GM15510 (cell line): ENCODE measurements around the gene EPHB6.

Experiments used
- POLR2A ChIP-seq: IDR thresholded peaks from 3 replicates; pipeline ENCODE4 v1.6.1; 2011; ENCODE audit warnings: borderline replicate concordance; ENCODE audit not compliant: insufficient read length; ENCODE audit errors: extremely low read depth

EPHB6 gene

GRCh38 chr7:142876236-142876960, 21.5 kb downstream of the EPHB6 start:
- TF ChIP-seq POLR2A = no peak

GRCh38 chr7:142876991-142877910, 22.4 kb downstream of the EPHB6 start:
- TF ChIP-seq POLR2A = no peak

GRCh38 chr7:142878315-142878714, 23.4 kb downstream of the EPHB6 start:
- no peak for TF ChIP-seq POLR2A

GRCh38 chr7:142879060-142879459, 24.2 kb downstream of the EPHB6 start:
- TF ChIP-seq POLR2A = no peak

- TF ChIP-seq POLR2A = no peak
These were observed 26.1 kb downstream of the EPHB6 start for GRCh38 chr7:142880876-142881505.

- TF ChIP-seq POLR2A = no peak
These were observed 26.9 kb downstream of the EPHB6 start for GRCh38 chr7:142881586-142882337.

GRCh38 chr7:142882338-142882678, 27.4 kb downstream of the EPHB6 start:
- no peak for TF ChIP-seq POLR2A

GRCh38 chr7:142883145-142883544, 28.3 kb downstream of the EPHB6 start:
- TF ChIP-seq POLR2A = no peak

- no peak for TF ChIP-seq POLR2A
These were observed 28.9 kb downstream of the EPHB6 start for GRCh38 chr7:142883571-142884285.

- no peak for TF ChIP-seq POLR2A
These were observed 29.4 kb downstream of the EPHB6 start for GRCh38 chr7:142884286-142884640.

GRCh38 chr7:142885311-142886230, 30.7 kb downstream of the EPHB6 start, which contains the start of gene TRPV6:
Gene TRPV6 (minus strand): TSS chr7:142885745.
- no peak for TF ChIP-seq POLR2A

- TF ChIP-seq POLR2A = no peak
These were observed 32.0 kb downstream of the EPHB6 start for GRCh38 chr7:142886866-142887265.
